Sciatic nerve (tissue), 2 donors: ENCODE data around the gene TGFBI. TPM values are rescaled to one million over a fixed set of nuclear protein-coding genes. Genes with fewer than 3 reads are reported as not detected.
A peak's percentile ranks its signal among the peaks of the same experiment; 100 is the strongest.

Experiments
- ATAC-seq: fragments of 200-7000 bp; cut with Tn5 transposase; one replicate; pipeline ENCODE4 v1.9.1; 2020; ENCODE audit warnings: mild to moderate bottlenecking, moderate library complexity
- DNase-seq: peaks from one replicate; pipeline ENCODE4 v3.0.0-alpha.2; 2020; ENCODE audit warnings: low spot score
- intact Hi-C: fragments of 100-400 bp; cut with DNase I; formaldehyde crosslinking; loops from one replicate; pipeline ENCODE4 v1.14.2; 2022
- total RNA-seq: library from RNA; stranded (reverse); fragmentation: NEBNext Ultra II Directional; extraction: Animal tissue kit (Norgen Biotek cat#: 25700); gene quantifications from one replicate; pipeline ENCODE4 v1.2.1, GENCODE V29; 2021
- donor health status: DM: no; HTN: no; CAD: no.
- donor health status: DM: no; HTN: no; CAD: no.

TGFBI gene
- total RNA-seq, 1 donor from 2014 or later: 232 TPM

DNA sequence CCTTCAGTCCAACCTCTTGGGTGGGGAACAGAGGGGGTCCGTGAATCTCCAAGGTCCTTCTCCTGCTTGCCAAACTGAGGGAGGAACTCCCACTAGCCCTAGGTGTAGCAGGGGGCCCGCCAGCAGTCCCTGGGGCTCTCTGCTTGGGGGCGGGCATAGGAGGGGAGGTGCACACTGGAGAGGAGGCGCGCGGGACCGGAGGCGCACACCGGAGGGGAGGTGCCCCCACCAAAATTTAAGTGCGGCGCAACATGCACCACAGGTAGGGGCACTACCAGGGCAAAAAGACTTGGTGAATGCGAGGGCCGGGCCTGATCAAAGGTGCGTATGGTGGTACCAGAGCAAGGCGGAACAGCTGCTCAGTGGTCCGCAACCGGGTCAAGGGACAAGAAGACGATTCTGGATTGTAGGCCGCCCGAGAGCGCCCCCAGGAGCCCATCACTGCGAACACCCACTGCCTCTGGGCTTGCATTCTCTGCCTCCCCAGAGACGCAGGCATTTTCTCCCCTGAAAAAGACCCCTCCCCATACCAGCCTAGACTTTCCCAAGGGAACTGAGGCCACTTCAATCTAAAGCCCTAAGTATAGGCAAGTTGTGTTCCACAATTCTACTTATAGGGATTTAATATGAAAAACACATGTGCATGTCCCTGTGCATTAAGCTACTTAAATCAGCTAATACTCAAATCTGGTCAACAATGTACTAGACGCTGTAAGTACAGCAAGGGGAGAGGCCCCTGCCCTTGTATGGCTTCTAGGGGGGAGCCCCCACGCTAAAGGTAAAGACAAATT lies 50.6 kb downstream of the TGFBI start:
- intact Hi-C loops: no loop called here
- DNase-seq (no peak), ATAC-seq (no peak)

- intact Hi-C loops: no loop called here
- ATAC-seq (peak; percentile 5), DNase-seq (no peak)
Observed at GRCh38 chr5:136080113-136080482, 51.3 kb downstream of the TGFBI start.

DNA sequence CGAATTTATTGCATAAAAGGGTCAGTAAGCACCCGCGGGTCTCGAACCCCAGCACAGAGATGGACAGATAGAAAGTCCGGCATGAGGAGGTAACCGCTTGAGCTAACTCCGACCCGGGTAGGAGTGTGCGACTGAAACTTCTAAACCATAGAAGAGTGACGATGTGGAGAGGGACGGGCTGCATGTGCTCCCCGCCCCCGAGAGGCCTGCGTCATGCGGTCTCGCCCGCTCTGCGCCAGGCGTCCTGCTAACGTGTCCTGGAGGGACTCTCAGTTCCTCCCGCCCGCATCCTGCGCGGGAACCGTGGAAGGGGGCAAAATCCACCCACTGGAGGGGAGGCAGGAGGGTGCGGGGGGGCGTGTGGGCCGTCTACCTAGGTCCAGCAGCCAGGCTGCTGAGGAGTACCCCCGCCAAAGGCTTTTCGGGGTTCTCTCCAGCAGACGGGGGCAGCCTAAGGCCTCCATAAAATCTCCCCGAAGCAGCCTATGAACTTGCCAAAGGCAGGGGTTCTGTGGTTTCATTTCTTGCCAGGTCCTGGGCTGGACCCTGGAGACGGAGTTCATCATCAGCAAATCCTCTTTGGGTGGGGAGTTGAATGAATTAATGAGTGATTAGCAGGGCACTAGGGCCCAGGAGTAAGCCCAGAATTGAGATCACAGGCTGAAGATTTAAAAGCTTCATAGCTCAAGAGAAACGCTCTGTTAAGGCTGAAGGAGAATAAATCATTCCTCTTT lies 51.9 kb downstream of the TGFBI start:
- peak; percentile 90 for DNase-seq
- ATAC-seq: peak; percentile 98
- intact Hi-C loops: no loop called here

- intact Hi-C loops: no loop called here
- DNase-seq (no peak), ATAC-seq (no peak)
Observed at GRCh38 chr5:136081217-136081591, 52.4 kb downstream of the TGFBI start.

DNA sequence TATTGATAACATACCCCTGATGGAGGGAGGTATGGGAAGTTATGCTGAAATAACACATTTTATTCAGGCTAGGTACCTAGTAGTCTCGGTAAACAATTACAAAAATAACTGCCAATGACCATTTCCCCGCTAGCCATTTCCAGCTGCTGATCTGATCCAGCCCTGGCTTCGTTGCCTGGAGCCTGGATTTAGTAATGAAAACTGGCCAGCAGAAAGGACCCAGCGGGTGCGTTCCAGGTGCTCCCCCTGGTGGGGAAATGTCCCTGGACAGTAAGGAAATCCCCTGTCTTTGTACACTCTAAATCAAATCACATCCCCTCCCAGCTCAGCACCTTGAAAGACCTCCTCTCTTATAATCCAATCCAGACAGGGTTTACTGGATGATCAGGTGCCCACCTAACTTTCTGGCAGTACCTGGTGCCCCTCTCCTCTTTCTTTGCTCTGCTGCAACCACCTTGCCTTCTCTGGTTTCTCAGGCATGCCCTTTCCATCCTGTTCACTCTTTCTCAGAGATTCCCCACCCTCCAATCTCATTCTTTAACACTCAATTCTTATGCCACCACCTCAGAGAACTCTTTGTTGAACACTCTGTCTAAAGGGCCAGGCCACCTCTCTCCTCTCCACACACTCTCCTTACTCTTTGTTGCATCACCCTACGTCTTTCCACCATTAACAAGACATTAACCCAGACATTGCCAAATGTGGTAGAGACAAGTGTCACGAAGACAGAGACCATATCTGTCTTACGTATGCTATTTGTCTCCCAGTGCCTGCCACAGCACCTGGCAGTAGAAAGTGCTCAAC lies 53.8 kb downstream of the TGFBI start:
- DNase-seq (peak; percentile 89), ATAC-seq (peak; percentile 70)
- intact Hi-C loops: no loop called here

GRCh38 chr5:136084698-136085097 lies 55.9 kb downstream of the TGFBI start:
- intact Hi-C loops: no loop called here
- DNase-seq: no peak

GRCh38 chr5:136086783-136087566 lies 58.2 kb downstream of the TGFBI start:
- ATAC-seq: no peak
- intact Hi-C loops: no loop called here

More at GRCh38 chr5:136084698-136085097, 55.9 kb downstream of the TGFBI start:
- ATAC-seq: no peak

DNA sequence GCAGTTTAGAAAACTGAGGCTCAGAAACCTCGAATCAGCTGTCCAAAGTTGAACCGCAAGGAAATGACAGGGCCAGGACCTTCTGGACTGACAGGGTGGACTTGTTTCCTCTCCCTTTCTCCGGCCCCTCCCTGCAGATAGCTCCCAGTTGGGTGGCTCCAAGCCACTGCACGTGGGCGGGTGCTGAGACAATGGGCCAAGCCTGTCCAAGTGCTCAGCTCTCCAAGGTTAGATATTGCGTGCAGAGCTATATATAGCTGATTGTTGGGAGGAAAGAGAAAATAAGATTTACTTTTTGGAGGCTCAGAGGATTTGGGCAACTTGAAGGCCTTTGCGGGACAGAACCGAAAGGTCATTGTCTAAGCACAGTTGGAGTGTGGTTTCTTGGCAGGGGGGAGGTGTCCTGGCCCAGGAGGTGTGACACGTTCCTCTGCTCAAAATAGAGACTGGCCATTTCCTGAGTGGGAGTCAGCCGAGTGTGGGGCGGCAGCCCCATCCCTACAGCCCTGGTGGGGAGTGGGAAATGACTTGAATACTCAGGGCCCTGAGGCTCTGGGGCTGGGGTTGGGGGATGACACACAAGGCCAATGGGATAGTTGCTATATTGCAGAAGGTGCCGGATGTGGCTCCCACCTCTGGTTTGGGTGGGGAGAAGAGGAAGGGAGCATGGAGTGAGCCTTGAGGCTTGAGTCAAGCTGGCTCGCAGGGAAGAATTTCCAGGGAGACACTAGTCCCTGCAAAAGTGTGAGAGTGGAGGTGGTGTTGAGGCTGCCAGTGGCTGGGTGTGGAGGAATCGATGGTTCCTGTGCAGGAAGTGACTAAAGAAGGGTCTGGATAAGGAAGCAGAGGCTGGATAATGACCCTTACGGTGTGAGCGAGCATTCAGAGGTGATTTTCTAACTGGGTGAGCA lies 59.4 kb downstream of the TGFBI start:
- DNase-seq (peak; percentile 72), ATAC-seq (peak; percentile 95)
- intact Hi-C loops: no loop called here

More at GRCh38 chr5:136086783-136087566, 58.2 kb downstream of the TGFBI start:
- no peak for DNase-seq

- ATAC-seq (no peak), DNase-seq (no peak)
- intact Hi-C loops: no loop called here
Observed at GRCh38 chr5:136089791-136090190, 61.0 kb downstream of the TGFBI start.

- ATAC-seq (no peak), DNase-seq (no peak)
- intact Hi-C loops: no loop called here
Observed at GRCh38 chr5:136090319-136090718, 61.5 kb downstream of the TGFBI start.

DNA sequence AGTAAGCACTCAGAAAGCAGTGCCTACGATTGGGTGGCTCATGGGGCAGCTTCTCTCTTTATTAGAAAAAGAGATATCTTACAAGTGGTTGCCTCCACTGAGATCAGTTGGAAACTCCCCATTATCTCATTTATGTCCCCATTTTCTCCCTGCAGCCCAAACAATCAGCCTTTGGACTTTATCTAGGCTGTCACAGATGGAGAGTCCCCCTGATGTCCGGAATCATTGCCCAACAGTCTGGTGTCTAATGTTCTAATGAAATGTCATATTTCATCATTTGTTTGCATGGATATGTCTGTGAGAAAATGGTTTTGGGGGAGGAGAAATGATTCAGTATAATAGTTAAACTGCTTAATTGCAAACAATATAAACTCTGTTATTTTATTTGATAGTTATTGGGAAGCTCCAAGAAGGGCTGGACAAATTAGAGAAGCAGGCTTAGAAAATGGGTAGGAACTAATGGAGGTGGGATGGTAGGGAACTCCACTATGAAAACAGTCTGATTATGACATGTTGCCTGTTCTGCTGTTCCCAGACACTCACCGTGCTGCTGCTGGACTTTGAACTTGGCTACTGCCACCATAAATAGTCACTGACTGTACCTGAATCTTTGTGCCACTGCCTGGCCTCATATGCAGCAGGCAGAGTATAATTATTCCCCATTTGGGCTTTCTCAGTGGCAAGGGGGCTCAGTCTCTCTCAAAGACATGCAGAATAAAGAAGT lies 65.6 kb downstream of the TGFBI start:
- DNase-seq (no peak), ATAC-seq (no peak)
- intact Hi-C loops: no loop called here

DNA sequence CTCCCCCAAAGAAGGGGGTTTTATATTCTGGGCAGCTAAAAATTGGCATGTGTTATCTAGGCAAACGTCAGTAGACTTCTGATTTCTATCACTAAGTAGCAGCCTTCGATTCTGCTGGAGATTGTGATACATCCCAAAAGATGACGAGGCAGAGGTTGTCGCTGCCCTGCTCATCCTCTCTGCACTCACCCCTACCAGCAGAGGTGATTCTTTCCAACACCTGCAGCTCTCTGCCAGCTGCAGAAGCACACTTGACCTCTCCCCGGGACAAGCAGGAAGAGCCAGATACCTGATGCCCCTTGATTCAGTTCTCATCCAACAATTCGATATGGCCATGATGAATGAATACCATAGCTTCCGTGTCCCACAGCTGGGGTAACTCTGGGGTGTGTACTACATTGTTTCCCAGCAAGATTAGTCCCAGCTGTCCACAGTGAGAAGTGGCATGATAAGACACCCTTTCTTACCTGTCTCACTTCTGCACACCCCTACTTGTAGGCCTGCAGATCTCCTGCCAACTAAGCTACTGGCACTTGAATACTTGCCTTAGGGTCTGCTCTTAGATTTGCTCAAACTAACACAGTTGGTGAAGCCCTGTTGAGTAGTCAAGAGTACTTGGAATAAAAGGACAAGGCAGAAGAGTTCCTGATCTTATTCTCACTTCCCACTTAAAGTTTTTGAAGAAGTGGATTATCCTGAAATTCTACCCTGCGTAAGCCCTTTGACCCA lies 66.3 kb downstream of the TGFBI start:
- ATAC-seq (no peak), DNase-seq (no peak)
- intact Hi-C loops: no loop called here

GRCh38 chr5:136098176-136098575 lies 69.4 kb downstream of the TGFBI start:
- no peak for DNase-seq
- intact Hi-C loops: no loop called here
- no peak for ATAC-seq

- DNase-seq (no peak), ATAC-seq (no peak)
- intact Hi-C loops: no loop called here
Observed at GRCh38 chr5:136099870-136100269, 71.1 kb downstream of the TGFBI start.

- ATAC-seq (no peak), DNase-seq (no peak)
- intact Hi-C loops: no loop called here
Observed at GRCh38 chr5:136101884-136102283, 73.1 kb downstream of the TGFBI start.

GRCh38 chr5:136103118-136103517 lies 74.3 kb downstream of the TGFBI start:
- ATAC-seq (no peak), DNase-seq (no peak)
- intact Hi-C loops: no loop called here
